Endothelial cell of hepatic sinusoid (primary cell): ENCODE data around the gene PPP2CA.

Experiments
- in situ Hi-C: cut with HindIII; loops from 2 replicates; pipeline ENCODE4 v1.10.0; 2017; ENCODE audit warnings: low sequenced_read_pairs

The PPP2CA gene

DNA sequence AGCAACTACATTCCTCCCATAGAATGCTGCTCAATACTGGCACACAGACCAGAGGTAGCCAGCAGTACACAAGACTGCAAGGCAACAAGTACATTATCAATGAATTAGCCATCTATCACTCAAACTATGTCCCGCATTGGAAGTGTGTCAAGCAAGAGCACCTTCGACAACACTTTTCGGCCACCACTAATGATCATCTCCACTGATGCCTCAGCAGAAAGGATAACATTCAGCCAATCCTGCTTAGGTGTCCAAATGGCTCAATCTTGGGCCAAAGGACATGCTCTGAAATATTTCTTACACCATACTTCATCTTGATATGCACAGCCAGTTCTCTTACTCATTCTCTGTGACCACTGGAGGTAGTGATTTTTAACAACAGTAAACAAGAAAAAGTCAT is 74.2 kb downstream of the PPP2CA start:
- in situ Hi-C loops: loop anchor here (10.0 to 25.0 kb wide), 2 partner anchors 63 to 1061 kb away; no protein-coding TSS in a partner anchor

DNA sequence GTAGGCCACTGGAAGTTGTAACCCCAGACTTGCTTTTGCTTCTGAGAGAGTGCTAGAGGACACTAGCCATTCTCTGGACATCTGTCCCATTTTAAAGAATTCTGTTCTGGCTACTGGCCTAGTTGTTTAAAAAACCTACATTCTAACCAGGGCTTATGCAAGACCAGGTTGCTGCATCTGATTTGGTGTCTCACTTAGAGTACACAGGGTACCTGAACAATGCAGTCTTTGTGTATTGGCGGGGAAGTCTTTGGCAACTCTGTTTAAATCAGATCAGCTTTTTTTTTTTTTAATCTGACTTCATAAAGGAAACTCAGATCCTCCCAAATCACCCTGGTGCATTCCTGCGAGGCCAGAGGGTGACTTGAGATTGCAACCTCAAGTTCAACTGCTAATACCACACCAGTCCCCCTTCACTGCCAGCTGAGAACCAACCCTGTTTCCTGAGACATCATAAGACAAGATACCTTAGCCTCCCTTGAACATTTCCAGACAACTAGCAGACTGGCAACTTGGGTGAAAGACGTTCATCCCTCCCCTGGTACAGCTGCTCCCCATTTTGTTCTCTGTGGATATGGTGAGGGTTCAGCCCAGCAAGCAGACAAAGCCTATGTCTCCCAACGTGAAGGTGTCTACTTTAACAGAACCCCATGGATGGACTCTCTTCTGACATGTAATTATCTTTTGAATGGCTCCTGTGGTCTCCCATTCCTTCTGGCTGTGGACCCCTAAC is 76.1 kb downstream of the PPP2CA start:
- in situ Hi-C loops: loop anchor here (5.0 to 25.0 kb wide), 3 partner anchors 65 to 1063 kb away; no protein-coding TSS in a partner anchor

DNA sequence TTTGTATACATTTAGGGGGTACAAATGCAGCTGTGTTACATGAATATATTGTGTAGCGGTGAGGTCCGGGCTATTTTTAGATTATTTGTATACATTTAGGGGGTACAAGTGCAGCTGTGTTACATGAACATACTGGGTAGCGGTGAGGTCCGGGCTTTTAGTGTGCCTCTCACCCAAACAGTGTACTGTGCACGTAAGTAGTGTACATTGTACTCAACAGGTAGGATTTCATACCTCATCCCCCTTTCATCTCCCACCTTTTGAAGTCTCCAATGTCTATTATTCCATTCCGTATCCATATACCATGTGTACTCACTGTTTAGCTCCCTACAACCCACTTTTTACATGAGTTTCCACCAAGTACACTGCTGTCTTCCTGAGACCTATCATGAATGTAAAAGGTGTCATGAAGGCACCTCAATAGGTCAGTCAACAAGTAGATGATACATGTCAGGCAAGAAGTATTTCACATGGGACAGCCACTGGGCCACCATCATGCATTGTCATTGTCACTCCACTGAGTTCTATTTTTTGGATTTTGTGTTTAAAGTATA is 76.8 kb downstream of the PPP2CA start:
- in situ Hi-C loops: loop anchor here (5.0 kb wide), 1 partner anchor 97 kb away; no protein-coding TSS in a partner anchor

DNA sequence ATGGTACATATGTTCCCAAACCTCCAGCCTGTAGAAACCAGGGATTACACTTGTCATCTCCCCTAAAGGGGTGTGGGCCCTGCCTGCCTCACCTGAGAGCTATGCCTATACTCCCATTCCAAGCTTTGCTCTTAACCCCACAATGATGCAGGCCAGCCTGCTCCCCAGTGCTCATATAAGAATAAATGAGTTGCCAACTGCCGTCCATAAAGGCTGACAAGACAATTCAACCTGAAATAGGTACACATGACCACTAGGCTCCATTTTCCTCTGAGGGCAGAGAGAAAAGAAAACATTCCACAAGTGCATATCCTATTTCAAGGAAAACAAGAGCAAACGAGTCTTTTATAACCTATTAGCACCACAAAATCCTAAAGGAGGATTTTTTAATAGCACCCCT is 77.6 kb downstream of the PPP2CA start:
- in situ Hi-C loops: loop anchor here (5.0 kb wide), 1 partner anchor 96 kb away; no protein-coding TSS in a partner anchor

DNA sequence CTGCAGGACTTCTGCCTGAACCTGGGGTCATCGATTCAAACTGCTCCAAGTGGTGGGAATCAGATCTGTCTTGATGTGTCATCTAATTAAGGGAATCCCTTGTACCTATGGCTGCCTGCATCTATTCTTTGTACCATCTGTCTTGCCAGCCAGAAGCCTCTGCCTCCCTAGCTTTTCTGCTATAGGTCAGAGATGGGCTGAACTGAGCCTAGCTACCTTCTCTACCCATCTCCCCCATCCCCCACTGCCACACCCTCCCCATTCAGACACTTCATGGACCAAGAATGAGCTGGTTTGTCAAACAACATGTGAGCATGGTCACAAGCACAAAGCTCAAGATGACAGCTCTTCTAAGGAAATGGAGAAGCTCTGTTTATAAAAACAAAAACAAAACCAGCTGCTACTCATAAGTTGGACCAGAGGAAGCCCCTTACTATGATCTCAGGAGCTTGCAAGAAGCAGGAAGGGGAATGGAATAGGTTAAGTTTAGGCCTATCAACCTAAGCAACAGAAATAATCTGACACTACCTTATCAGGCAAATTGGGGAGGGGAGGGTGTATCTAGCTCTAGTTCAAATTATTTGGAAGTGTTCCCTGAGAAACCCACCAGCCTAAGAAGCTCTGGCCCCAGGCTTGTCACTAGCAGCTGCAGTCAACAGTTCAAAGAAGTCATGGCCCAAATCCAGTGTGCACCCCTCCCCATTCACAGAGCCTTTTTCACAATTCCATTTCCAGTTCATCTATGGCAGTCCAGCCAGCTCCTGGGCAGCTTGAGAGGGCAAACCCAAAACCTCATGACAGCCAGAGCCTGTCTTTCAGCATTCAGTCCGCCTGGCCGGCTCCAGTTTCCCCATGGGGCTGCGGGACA is 79.0 kb downstream of the PPP2CA start:
- in situ Hi-C loops: loop anchor here (5.0 kb wide), 1 partner anchor 95 kb away; no protein-coding TSS in a partner anchor

DNA sequence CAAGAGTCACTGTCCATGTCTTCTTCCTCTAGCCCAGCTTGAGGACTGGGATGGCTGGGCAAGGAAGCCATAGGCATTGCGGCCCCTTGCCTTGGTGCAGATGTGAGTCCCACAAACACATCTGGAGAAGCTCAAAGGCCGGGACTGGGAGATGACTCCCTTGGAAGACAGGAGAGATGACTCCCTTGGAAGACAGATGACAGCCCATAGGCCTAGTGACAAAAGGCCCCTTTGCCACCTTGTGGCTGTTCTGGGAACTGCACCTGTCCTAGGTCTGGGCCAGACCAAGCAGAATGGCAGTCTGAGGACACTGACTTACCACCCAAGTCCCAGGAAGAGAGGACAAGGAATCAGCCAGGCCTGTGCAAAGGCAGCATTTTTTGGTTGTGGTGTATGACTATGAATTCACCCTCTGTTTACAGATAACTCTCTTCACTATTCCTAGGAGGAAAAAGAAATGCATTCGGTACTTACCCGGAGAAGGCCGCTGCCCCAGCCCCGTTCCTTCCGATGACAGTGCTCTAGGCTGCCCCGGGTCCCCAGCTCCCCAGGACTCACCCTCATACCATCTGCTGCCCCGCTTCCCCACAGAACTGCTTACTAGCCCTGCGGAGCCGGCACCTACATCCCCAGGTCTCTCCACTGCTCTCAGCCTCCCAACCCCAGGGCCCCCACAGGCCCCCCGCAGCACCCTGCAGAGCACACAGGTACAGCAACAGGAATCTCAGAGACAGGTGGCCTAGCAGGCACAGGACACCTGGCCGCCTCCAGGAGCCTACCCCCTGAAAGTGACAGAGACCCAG is 79.9 kb downstream of the PPP2CA start:
- in situ Hi-C loops: loop anchor here (5.0 kb wide), 1 partner anchor 94 kb away; no protein-coding TSS in a partner anchor

DNA sequence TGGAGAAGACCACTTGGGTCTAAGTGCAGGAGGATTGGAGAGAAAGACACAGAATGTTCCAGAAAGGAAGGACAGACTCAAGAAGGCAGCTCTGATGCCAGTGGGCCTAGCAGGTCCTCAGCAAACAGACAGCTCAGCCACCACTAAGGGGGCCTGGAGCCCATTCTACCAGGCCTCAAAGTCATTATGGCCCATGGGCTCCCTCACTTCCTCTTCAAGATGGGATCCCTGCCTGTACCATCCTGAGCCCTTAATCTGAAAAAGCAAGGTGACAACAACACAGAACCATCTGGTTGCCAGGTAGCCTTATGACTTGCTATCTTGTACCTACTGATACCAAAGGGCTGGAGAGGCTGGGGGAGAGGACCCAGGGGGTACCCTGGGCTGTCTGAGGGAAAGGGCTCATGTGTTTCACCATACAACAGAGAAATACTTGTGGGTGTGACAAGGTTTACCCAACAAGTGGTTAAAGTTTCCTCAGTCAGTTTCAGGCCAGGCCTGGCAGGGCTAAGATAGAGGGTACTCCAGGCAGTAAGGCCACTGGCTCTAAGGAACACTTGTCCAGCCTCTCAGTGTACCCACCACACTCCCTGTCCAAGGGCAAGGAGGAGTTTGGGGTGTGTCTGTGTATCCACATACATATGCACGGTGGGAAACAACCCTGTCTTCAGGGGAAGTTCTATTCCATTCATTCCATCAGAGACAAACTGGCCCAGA is 80.7 kb downstream of the PPP2CA start:
- in situ Hi-C loops: loop anchor here (5.0 kb wide), 1 partner anchor 93 kb away; no protein-coding TSS in a partner anchor
